H1 (cell line): ENCODE results near the gene LHPP.

Experiments
- EP300 ChIP-seq, 2 experiments: IDR thresholded peaks; 1 replicate in 1 of 2; 2 replicates in 1 of 2; pipeline ENCODE4 v1.6.1; 2011 to 2012; ENCODE audit warnings: low read depth in 2 of 2, low read length in 2 of 2, mild to moderate bottlenecking in 2 of 2, borderline replicate concordance in 1 of 2, inconsistent platforms in 1 of 2, moderate library complexity in 1 of 2
- EZH2 ChIP-seq: fragments of 200-600 bp; sonication (generic); IDR thresholded peaks from 2 replicates; pipeline ENCODE4 v1.7.1; 2012; ENCODE audit warnings: low read depth, mild to moderate bottlenecking, moderate library complexity, low read length, inconsistent platforms; ENCODE audit not compliant: severe bottlenecking
- RXRA ChIP-seq: IDR thresholded peaks from 2 replicates; pipeline ENCODE4 v1.6.1; 2011; ENCODE audit warnings: low read depth, mild to moderate bottlenecking, low read length, moderate library complexity; ENCODE audit not compliant: insufficient read depth

GRCh38 chr10:124597846-124598165 lies 136.2 kb downstream of the LHPP start:
- TF ChIP-seq EP300 (IDR thresholded peaks at IDR 0.05; ENCODE audit: borderline replicate concordance in 1 of 2, low read depth in 2 of 2, low read length in 2 of 2), result no peak
- TF ChIP-seq EZH2, result no peak
- no peak for TF ChIP-seq RXRA
